ENCODE measurements around the gene TUBA3E.

GRCh38 chr2:130162968-130163367, 35.3 kb downstream of the TUBA3E start:
- TF ChIP-seq POLR2AphosphoS5 (IDR thresholded peaks at IDR 0.05; ENCODE audit: low read depth) (no peak), CTCF (IDR thresholded peaks at IDR 0.05; ENCODE audit: insufficient read depth, low read length) (no peak), REST (IDR thresholded peaks at IDR 0.05; ENCODE audit: insufficient replicate concordance, low read depth) (no peak), GABPA (IDR thresholded peaks at IDR 0.05; ENCODE audit: low read depth) (no peak), SPI1 (IDR thresholded peaks at IDR 0.05; ENCODE audit: borderline replicate concordance, low read depth) (no peak)
